Measurements from ENCODE around the gene TTL.
A peak's percentile ranks its signal among the peaks of the same experiment; 100 is the strongest.
"Not testable (repeated sequence)": the region's sequence is repeated elsewhere in the genome, so short reads cannot be mapped to it uniquely, and the experiment has no call there.

Gene TTL

GRCh38 chr2:112476434-112476833 lies 5.5 kb upstream of the TTL start:
- no peak for DNase-seq

DNA sequence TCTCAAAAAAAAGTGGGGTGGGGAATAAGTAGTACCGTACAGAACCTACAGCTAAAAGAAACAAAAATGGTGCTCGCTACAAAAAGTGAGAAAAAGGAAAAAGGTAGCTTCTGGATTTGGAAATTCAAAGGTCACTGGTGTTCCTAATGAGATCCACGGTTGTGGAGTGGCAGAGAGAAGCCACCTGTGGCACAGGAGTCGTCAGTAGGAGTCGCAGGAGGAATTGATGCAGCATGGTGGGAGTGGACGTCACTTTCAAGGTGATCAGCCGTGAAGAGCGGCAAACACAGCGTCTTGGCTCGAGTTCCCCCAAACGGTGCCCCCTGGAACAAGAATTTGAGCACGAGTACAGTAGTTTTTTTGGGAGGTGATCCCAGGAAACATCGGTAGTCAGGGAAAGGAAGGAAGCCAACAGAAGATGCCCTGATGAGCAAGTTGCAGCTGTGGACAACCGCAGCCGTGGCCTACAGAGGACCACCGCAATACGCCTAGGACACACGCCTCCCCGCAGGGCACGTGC lies 1.4 kb upstream of the TTL start:
- no peak for DNase-seq

DNA sequence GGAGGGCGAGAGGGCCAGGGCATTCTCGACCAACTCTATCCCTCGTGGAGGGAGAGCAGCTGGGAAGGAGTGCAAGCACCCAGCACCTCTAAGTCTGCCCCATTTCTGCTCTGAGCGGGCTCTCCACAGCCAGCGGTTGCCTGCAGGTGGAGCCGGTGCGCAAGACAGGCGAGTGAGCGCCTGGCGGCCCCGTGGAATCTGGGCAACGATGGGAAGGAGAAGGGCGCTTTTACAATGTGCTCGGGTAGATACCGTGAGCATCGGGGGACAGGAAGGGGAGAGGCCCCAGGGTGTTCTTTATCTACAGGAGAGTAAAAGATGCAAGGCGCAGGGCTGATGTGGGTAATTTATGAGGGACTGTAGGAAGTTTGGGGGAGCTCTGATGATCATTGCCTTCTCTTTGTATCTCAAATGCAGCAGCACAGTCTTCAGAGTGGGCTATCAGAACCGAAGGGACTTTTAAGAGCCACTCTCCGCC lies 867 bp upstream of the TTL start:
- peak; percentile 82 for DNase-seq

- no peak for DNase-seq
Observed at GRCh38 chr2:112482309-112483041, 519 bp downstream of the TTL start.

DNA sequence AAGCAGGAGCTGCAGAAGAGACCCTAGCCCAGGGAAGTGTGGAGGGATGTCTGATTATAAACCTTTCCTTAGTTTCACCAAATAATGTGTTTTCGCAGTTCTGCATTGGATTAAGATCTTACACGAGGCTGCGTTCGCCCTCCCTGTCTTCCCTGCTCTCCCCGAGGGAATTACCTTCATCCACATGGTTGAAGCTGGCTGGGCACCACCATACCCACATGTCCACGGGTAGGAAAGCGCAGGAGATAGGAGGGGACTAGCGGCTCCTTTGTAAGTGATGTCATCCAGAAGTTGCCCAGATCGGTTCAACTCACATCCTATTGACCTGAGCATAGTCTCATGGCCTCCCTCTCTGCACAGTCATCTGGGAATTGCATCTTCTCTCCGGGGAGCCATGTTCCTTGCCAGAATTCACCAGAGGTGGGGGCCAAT lies 1.1 kb downstream of the TTL start:
- peak; percentile 43 for DNase-seq

- no peak for DNase-seq
Observed at GRCh38 chr2:112483831-112484230, 1.9 kb downstream of the TTL start.

- DNase-seq: no peak
Observed at GRCh38 chr2:112485849-112486248, 3.9 kb downstream of the TTL start.

GRCh38 chr2:112486895-112487294 lies 4.9 kb downstream of the TTL start:
- no peak for DNase-seq

GRCh38 chr2:112487444-112487961 lies 5.5 kb downstream of the TTL start:
- no peak for DNase-seq

DNA sequence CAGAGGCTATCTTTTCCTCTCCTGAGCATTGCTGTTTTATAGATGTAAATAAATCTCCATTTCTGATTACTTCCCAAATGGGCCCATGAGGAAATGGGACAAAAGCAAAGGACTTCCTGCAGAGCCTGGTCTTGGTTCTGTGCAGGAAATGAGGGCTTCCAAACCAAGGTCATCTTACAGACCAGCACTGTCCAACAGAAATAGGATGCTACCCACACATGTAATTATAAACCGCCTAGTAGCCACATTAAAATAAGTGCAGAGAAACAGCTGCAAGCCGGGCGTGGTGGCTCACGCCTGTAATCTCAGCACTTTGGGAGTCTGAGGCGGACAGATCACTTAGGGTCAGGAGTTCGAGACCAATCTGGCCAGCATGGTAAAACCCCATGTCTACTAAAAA lies 6.2 kb downstream of the TTL start:
- no peak for DNase-seq

- no peak for DNase-seq
Observed at GRCh38 chr2:112491946-112492345, 10.0 kb downstream of the TTL start.

- DNase-seq: no peak
Observed at GRCh38 chr2:112493048-112493447, 11.1 kb downstream of the TTL start.

- DNase-seq: no peak
Observed at GRCh38 chr2:112493858-112494648, 12.1 kb downstream of the TTL start.

DNA sequence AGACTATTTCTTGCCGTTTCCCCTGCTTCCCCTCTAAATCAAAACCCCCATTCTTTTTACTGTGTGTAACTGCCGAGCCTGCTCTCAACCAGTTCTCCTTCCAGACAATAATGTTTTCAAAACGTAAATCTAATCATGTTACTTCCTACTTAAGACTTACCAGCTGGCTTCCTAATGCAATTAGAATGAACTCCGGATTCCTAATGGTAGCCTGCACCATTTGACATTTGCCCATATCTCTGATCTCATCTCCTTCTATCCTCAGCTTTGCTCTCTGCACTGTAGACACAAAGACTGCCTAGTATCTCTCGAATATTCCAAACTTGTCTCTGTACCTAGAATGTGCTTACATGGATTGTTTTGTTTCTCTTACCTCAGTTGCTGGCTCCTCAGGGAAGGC lies 12.9 kb downstream of the TTL start:
- no peak for DNase-seq

DNA sequence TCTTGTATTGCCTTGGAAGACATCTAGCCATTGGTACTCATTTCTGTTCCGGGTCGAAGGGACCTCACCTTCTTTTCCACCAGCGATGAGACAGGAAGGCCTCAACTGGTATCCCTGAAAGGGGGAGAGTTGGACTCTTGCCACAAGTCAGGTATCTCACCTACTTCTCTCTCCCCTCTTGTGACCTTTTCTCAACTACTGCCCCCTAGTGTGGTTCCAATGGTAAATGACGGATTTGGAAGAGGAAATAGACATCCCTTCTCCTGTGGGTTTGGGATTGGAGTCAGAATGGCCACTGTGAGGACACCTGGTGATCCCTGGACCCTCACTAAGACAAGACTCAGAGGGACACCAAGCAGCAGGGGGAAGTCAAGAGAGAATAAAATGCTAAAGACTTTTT lies 13.9 kb downstream of the TTL start:
- DNase-seq: not testable (repeated sequence)

DNA sequence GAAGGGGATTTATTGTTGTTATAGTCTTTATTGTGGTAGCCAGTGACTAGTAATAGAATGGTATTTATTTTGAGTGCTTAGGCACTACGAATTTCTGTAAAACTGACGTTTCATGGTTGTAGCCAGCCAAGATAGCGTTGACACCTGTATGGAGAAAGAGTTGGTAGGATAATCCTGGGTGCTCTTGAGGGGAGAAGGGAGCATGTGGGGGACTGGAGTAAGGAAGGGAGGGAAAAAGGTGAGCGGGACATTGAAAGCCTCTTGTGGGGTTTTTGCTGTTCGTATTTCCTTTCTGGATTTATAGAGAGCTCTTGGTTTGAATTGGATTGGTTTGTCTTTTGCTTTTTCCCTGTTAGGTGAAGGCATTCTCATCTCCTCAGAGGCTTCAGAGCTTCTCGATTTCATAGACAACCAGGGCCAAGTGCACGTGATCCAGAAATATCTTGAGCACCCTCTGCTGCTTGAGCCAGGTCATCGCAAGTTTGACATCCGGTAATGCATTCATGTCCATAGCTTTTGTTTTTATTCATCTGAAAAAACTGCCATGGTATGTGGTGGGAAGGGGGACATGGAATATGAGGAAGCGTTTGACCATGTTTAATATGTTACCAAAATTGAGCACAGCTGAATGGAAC lies 19.0 kb downstream of the TTL start:
- DNase-seq: not testable (repeated sequence)

DNA sequence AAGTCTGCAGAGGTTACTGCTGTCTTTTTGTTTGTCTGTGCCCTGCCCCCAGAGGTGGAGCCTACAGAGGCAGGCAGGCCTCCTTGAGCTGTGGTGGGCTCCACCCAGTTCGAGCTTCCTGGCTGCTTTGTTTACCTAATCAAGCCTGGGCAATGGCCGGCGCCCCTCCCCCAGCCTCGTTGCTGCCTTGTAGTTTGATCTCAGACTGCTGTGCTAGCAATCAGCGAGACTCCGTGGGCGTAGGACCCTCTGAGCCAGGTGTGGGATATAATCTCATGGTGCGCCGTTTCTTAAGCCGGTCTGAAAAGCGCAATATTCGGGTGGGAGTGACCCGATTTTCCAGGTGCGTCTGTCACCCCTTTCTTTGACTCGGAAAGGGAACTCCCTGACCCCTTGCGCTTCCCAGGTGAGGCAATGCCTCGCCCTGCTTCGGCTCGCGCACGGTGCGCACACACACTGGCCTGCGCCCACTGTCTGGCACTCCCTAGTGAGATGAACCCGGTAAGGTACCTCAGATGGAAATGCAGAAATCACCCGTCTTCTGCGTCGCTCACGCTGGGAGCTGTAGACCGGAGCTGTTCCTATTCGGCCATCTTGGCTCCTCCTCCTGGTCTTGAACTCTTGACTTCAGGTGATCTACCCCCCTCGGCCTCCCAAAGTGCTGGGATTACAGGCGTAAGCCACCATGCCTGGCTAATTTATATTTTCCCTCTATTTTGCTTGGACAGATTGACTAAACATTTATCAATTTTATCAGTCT lies 27.5 kb downstream of the TTL start:
- DNase-seq: not testable (repeated sequence)

GRCh38 chr2:112516801-112517200 lies 34.8 kb downstream of the TTL start:
- no peak for DNase-seq

- DNase-seq: no peak
Observed at GRCh38 chr2:112518807-112519206, 36.9 kb downstream of the TTL start.

DNA sequence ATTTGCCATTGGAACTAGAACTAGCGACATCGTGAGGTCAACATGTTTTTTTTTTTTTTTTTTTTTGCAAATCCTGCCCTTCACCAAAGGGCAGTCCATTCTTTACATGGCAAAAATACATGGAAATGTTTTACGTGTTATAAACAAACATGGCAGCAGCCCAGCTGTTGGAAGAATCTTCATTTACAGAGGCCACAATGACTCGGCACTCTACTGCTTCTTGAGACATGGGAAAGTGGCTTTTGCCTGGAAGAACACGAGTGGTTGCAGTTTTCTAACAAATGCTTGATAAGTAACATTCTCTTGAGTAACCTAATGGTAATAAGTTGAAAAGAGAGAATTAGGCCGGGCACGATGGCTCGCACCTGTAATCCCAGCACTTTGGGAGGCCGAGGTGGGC lies 37.5 kb downstream of the TTL start:
- DNase-seq: no peak

GRCh38 chr2:112520234-112520783 lies 38.4 kb downstream of the TTL start:
- DNase-seq: no peak

- no peak for DNase-seq
Observed at GRCh38 chr2:112523291-112523777, 41.4 kb downstream of the TTL start.

Measured in DMS79 treated with DMSO at 0.1 percent for 48 hours (cell line).